HepG2 (cell line): ENCODE data around the gene NEK11. TPM values are rescaled to one million over a fixed set of nuclear protein-coding genes. Genes with fewer than 3 reads are reported as not detected.

Experiments used
- ATAC-seq: fragments of 200-7000 bp; cut with Tn5 transposase; 3 replicates; pipeline ENCODE4 v1.9.1; 2020; ENCODE audit warnings: mild to moderate bottlenecking, moderate library complexity
- BruUV-seq: library from RNA; stranded (reverse); fragments of 400-500 nt; replicated peaks from 2 replicates; lab custom pipeline; 2021; lab: Mats Ljungman, UMichigan
- CTCF ChIA-PET: fragments of 300-600 bp; formaldehyde crosslinking; extraction: SDS; loops from one replicate; lab custom pipeline; 2021; ENCODE audit warnings: low total read pairs, inconsistent platforms, low intra/inter-chr PET ratio; lab: Yijun Ruan, JAX
- POLR2A ChIA-PET: fragments of 350-600 bp; sonication (Branson Sonifier 250); formaldehyde crosslinking; loops from one replicate; lab custom pipeline; 2020; ENCODE audit warnings: antibody characterized with exemption, inconsistent platforms; lab: Yijun Ruan, JAX
- DNase-seq: peaks from one replicate; pipeline ENCODE4 v3.0.0-alpha.2; 2015; ENCODE audit warnings: low spot score
- FAIRE-seq: peaks from 3 replicates; lab custom pipeline; 2011; peaks lifted over from hg19 to GRCh38; lab: Jason Lieb, UNC
- H2AFZ ChIP-seq: one replicate; pipeline ENCODE4 v1.6.1; 2011; ENCODE audit warnings: low read length, inconsistent platforms
- H3K27ac ChIP-seq: fragments of 300-600 bp; 3 replicates; pipeline ENCODE4 v1.8.0; 2011; ENCODE audit warnings: mixed run types, mild to moderate bottlenecking, mixed read lengths, low read length, inconsistent platforms; ENCODE audit not compliant: insufficient read depth; ENCODE audit errors: extremely low read length
- H3K27me3 ChIP-seq, 2 experiments: fragments of 200-600 bp in 1 of 2; 2 replicates in 1 of 2; 3 replicates in 1 of 2; pipeline versions ENCODE4 v1.6.0 to v1.8.0; 2011; ENCODE audit warnings: low read length in 2 of 2, mild to moderate bottlenecking in 2 of 2, moderate library complexity in 2 of 2, inconsistent platforms in 1 of 2; ENCODE audit not compliant: insufficient read depth in 2 of 2, control insufficient read depth in 1 of 2
- H3K36me3 ChIP-seq, 2 experiments: fragments of 200-600 bp in 1 of 2; replicated peaks in 1 of 2; 2 replicates in 1 of 2; 3 replicates in 1 of 2; pipeline versions ENCODE4 v1.5.1 to v1.8.0; 2011; ENCODE audit warnings: low read length in 2 of 2, inconsistent platforms in 1 of 2; ENCODE audit not compliant: insufficient read depth in 2 of 2, control insufficient read depth in 1 of 2
- H3K4me1 ChIP-seq: 2 replicates; pipeline ENCODE4 v1.5.1; 2012; ENCODE audit warnings: low read length, inconsistent platforms; ENCODE audit not compliant: insufficient read depth
- H3K4me2 ChIP-seq: 2 replicates; pipeline ENCODE4 v1.6.0; 2011; ENCODE audit warnings: low read depth, low read length, inconsistent platforms
- H3K4me3 ChIP-seq, 3 experiments: fragments of 200-600 bp in 1 of 3; sonication (generic), shearing (Covaris generic) in 1 of 3; replicated peaks in 1 of 3; 2 replicates each; pipeline ENCODE4 v1.5.1; 2011 to 2016; ENCODE audit warnings: low read length in 3 of 3, inconsistent platforms in 2 of 3, low read depth in 2 of 3, mild to moderate bottlenecking in 2 of 3, control low read depth in 1 of 3, mixed read lengths in 1 of 3; ENCODE audit not compliant: insufficient read depth in 1 of 3
- H3K79me2 ChIP-seq: one replicate; pipeline ENCODE4 v1.6.1; 2011; ENCODE audit warnings: low read length, inconsistent platforms; ENCODE audit not compliant: insufficient read depth
- H3K9ac ChIP-seq: 2 replicates; pipeline ENCODE4 v1.6.0; 2011; ENCODE audit warnings: mild to moderate bottlenecking, low read depth, low read length, inconsistent platforms; ENCODE audit not compliant: insufficient read depth
- H3K9me3 ChIP-seq: 2 replicates; pipeline ENCODE4 v1.5.1; 2012; ENCODE audit warnings: mild to moderate bottlenecking, low read length
- H4K20me1 ChIP-seq: 2 replicates; pipeline ENCODE4 v1.6.0; 2011; ENCODE audit warnings: inconsistent platforms, mild to moderate bottlenecking, low read length, moderate library complexity; ENCODE audit not compliant: insufficient read depth
- ATM ChIP-seq: fragments of 450-650 bp; IDR thresholded peaks from 2 replicates; pipeline ENCODE4 v1.7.1; 2017; ENCODE audit warnings: mild to moderate bottlenecking, borderline replicate concordance
- DDIT3 ChIP-seq: sonication (generic); formaldehyde crosslinking; IDR thresholded peaks from 2 replicates; pipeline ENCODE4 v1.4.0; 2020; ENCODE audit warnings: mild to moderate bottlenecking, missing genetic modification reagents
- FOXM1 ChIP-seq: sonication (generic); formaldehyde crosslinking; IDR thresholded peaks from 2 replicates; pipeline ENCODE4 v1.5.0; 2020; ENCODE audit warnings: missing genetic modification reagents
- KDM5B ChIP-seq: sonication (generic); formaldehyde crosslinking; IDR thresholded peaks from 2 replicates; pipeline ENCODE4 v1.4.0; 2020; ENCODE audit warnings: missing genetic modification reagents, mild to moderate bottlenecking, borderline replicate concordance
- MEIS1 ChIP-seq: sonication (generic); formaldehyde crosslinking; IDR thresholded peaks from 2 replicates; pipeline ENCODE4 v1.9.0; 2021; ENCODE audit warnings: mild to moderate bottlenecking, missing genetic modification reagents, moderate library complexity, borderline replicate concordance
- TCF7L2 ChIP-seq: IDR thresholded peaks from 2 replicates; pipeline ENCODE4 v1.6.1; 2011; ENCODE audit warnings: mild to moderate bottlenecking, low read depth, low read length, moderate library complexity
- THAP9 ChIP-seq: sonication (generic); formaldehyde crosslinking; IDR thresholded peaks from 2 replicates; pipeline ENCODE4; 2020; ENCODE audit warnings: missing genetic modification reagents, mild to moderate bottlenecking, borderline replicate concordance
- ZBTB7B ChIP-seq: sonication (generic); formaldehyde crosslinking; IDR thresholded peaks from 2 replicates; pipeline ENCODE4 v1.4.0; 2020; ENCODE audit warnings: missing genetic modification reagents
- ZFP41 ChIP-seq: sonication (generic); formaldehyde crosslinking; IDR thresholded peaks from 2 replicates; pipeline ENCODE4 v1.4.0; 2020; ENCODE audit warnings: mild to moderate bottlenecking, missing genetic modification reagents, borderline replicate concordance
- ZNF281 ChIP-seq: sonication (generic); formaldehyde crosslinking; IDR thresholded peaks from 2 replicates; pipeline ENCODE4 v1.4.0; 2020; ENCODE audit warnings: missing genetic modification reagents, borderline replicate concordance
- ZNF652 ChIP-seq: IDR thresholded peaks from 2 replicates; pipeline ENCODE4 v1.6.1; 2016; ENCODE audit warnings: low read depth, borderline replicate concordance
- WGBS: methylation state at CpG from one replicate; pipeline ENCODE4 v1.1.6; 2017; ENCODE audit warnings: low lambda C conversion rate; 5-methylcytosine and 5-hydroxymethylcytosine counted together
- in situ Hi-C: cut with HindIII; loops from 2 replicates; pipeline ENCODE4 v1.10.0; 2017; ENCODE audit warnings: low pct_unique_long_range_greater_than_20kb; ENCODE audit not compliant: extremely low pct_ligation_motif_present
- intact Hi-C: fragments of 100-400 bp; cut with micrococcal nuclease; formaldehyde crosslinking; loops from one replicate; pipeline ENCODE4 v1.10.0; 2022; ENCODE audit not compliant: unreplicated experiment
- polyA plus RNA-seq, 8 experiments: library from polyadenylated mRNA; depleted of rRNA in 3 of 8; stranded (reverse) in 7 of 8; unstranded in 1 of 8; fragments of >200 nt; fragmentation: Illumina TruSeq in 4 of 8; extraction: Trizol in 4 of 8; gene quantifications; 2 replicates each; pipeline versions ENCODE4 v1.2.1 to v1.2.3, GENCODE V29; 2011 to 2016; ENCODE audit warnings: low read depth in 4 of 8, missing spikeins in 1 of 8, mixed read lengths in 1 of 8; ENCODE audit not compliant: insufficient read depth in 1 of 8
- total RNA-seq, 5 experiments: library from RNA; depleted of rRNA; stranded (reverse); fragments of >200 nt; fragmentation: Illumina TruSeq; extraction: Trizol; gene quantifications; 2 replicates each; pipeline ENCODE4 v1.2.3, GENCODE V29; 2016; ENCODE audit warnings: low read depth in 1 of 5
- TF ChIP-seq, protein P1 (sequence below): fragments of 450-650 bp; IDR thresholded peaks from 2 replicates; pipeline ENCODE4 v1.6.1; 2016
- TF ChIP-seq, protein P2 (sequence below): sonication (generic); formaldehyde crosslinking; IDR thresholded peaks from 2 replicates; pipeline ENCODE4 v1.4.0; 2020; ENCODE audit warnings: missing genetic modification reagents, low read depth, mild to moderate bottlenecking, borderline replicate concordance

NEK11 gene
- total and polyA plus RNA-seq, 2 of the 13 experiments (the other 11 are each of a cell fraction or from before 2014, with no cell fraction given): 0.95 to 2.2 TPM

DNA sequence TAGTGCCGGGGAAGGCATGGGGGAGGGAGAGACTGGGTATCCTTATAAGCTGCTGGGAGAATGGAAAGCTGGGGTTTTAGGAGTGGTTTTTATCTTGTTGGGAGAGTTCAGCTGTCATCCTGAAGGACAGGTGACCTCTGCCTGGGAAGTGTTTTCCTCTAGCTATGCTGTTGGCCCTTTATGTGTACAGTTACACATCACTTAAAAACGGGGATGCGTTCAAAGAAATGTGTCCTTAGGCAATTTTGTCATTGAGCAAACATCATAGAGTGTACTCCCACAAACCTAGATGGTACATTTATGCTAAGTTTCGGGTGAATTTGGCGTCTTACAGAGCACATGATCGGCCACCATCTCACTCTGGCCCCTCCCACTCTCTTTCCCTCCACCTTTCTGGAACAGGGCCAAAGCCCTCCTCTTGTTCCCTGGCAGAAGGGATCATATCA is 190.6 kb downstream of the NEK11 start (continued):
- TF ChIP-seq ZNF281 (no peak), ATM (no peak), DDIT3 (CRISPR knock-in tag) (no peak), TCF7L2 (no peak)
- TF ChIP-seq, all 625 proteins: peak for 0

DNA sequence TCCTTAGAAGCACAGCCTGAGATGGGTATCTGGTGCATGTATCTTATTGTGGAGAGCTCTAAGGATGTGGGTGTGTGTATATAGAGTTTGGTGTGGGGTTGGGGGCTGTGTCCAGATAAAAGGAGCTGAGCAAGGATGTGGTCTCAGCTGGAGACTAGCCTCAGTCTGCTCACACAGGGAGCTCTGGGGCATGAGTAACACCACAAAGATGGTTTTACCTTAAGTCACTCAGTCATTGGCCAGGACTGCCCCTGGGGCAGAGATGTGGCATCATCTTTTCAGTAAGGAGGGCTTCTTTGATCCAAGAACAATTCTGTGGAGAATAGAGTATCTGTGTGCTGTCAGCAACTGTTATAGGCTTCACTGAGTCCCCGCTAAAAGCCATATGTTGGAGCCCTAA is 191.5 kb downstream of the NEK11 start:
- BruUV-seq: no TSS peak
- WGBS: 22% methylated on average over 1 of the region's 1 CpG
- Histone ChIP-seq H3K9ac (no peak overlapping the region), H3K36me3 (no peaks in the 10 kb centered on the region), H3K27me3 (no peaks in the 10 kb centered on the region), H3K4me2 (no peak overlapping the region), H3K9me3 (no peaks in the 10 kb centered on the region), H3K27ac (no peak overlapping the region), H2AFZ (no peak overlapping the region), H4K20me1 (no peaks in the 10 kb centered on the region), H3K4me1 (no peaks in the 10 kb centered on the region), H3K79me2 (no peaks in the 10 kb centered on the region), H3K4me3 (no peak overlapping the region)
- intact Hi-C loops (no loop called here), in situ Hi-C loops (no loop called here)
- DNase-seq (no peak), FAIRE-seq (no peak), ATAC-seq (no peak)
- POLR2A ChIA-PET: no interaction called here
- CTCF ChIA-PET: no interaction called here
- TF ChIP-seq, protein P1, sequence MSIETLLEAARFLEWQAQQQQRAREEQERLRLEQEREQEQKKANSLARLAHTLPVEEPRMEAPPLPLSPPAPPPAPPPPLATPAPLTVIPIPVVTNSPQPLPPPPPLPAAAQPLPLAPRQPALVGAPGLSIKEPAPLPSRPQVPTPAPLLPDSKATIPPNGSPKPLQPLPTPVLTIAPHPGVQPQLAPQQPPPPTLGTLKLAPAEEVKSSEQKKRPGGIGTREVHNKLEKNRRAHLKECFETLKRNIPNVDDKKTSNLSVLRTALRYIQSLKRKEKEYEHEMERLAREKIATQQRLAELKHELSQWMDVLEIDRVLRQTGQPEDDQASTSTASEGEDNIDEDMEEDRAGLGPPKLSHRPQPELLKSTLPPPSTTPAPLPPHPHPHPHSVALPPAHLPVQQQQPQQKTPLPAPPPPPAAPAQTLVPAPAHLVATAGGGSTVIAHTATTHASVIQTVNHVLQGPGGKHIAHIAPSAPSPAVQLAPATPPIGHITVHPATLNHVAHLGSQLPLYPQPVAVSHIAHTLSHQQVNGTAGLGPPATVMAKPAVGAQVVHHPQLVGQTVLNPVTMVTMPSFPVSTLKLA: no peak
- TF ChIP-seq THAP9 (no peak), ZNF652 (CRISPR knock-in tag) (no peak), ZFP41 (CRISPR knock-in tag) (no peak), KDM5B (CRISPR knock-in tag) (no peak), MEIS1 (no peak), FOXM1 (CRISPR knock-in tag) (no peak), ZBTB7B (CRISPR knock-in tag) (no peak)
- TF ChIP-seq, protein P2, sequence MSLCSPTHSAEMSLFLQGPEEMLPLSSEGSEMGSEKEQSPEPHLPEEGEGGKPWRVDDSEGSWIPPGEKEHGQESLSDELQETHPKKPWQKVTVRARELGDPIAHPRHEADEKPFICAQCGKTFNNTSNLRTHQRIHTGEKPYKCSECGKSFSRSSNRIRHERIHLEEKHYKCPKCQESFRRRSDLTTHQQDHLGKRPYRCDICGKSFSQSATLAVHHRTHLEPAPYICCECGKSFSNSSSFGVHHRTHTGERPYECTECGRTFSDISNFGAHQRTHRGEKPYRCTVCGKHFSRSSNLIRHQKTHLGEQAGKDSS: no peak
